Measurements from ENCODE around the gene PANX1.

DNA sequence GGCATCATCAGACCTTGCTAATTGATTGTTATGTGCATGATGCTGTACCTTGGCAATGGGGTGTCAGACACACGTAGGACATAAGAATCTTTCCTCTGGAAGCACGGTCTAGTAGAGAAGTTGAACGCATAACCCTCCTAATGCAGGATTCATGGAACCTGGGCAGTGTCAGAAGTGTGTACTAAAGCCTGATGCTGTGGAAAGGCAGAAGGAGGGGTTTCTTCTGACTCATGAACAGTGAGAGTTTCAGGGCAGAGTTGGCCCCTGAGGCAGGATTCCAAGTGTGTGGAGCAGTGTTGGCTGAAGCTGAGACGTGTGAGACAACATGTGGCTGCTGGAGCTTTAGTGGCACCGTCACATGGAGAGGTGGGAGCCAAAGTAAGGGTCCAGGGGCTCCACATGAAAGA is 3.5 kb downstream of the PANX1 start:
- TF ChIP-seq, protein P1, sequence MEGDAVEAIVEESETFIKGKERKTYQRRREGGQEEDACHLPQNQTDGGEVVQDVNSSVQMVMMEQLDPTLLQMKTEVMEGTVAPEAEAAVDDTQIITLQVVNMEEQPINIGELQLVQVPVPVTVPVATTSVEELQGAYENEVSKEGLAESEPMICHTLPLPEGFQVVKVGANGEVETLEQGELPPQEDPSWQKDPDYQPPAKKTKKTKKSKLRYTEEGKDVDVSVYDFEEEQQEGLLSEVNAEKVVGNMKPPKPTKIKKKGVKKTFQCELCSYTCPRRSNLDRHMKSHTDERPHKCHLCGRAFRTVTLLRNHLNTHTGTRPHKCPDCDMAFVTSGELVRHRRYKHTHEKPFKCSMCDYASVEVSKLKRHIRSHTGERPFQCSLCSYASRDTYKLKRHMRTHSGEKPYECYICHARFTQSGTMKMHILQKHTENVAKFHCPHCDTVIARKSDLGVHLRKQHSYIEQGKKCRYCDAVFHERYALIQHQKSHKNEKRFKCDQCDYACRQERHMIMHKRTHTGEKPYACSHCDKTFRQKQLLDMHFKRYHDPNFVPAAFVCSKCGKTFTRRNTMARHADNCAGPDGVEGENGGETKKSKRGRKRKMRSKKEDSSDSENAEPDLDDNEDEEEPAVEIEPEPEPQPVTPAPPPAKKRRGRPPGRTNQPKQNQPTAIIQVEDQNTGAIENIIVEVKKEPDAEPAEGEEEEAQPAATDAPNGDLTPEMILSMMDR (IDR thresholded peaks at IDR 0.05; ENCODE audit: insufficient read depth, low read length, poor library complexity, severe bottlenecking), result no peak
- TF ChIP-seq EZH2phosphoT487 (conservative IDR thresholded peaks at IDR 0.05; ENCODE audit: low read length), result no peak

Measured in SU-DHL-6 (cell line).